ENCODE data around the gene HSBP1L1.

Gene HSBP1L1

DNA sequence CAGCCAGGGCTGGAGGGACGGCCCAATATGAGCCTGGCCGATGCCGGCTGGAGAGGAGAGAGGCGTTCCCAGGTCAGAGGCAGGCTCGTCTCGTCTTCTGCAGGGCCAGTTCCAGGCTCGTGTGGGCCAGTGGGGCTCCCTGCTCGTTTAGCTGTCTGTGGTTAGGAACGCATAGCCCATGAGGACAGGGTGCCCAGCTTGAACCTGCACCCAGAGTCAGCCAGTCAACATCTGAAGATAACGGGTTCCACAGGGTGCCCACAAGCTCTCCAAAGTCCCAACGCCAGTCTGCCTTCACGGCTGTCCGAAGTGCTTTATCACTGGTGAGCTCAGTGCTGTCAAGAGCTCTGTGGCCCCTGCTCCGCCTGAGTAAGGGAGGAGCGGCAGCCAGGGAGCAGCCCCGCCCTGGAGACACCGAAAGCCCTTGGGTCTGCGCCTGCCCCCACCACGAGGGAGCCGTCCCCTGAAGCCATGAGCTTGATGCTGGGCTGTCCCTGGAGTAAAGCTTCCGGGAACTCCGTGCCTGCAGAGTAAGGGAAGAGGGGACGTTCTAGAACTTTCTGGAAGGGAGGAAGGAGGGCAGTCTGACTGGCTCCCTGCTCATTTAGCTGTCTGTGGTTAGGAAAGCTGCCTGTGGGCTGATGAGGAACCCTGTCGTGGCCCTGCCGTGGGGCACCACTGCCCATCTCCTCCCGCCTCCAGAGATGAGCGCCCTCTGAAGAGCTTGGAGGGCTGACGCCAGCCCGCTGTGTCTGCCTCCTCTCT lies 2.7 kb upstream of the HSBP1L1 start:
- peak; percentile 89 for DNase-seq

DNA sequence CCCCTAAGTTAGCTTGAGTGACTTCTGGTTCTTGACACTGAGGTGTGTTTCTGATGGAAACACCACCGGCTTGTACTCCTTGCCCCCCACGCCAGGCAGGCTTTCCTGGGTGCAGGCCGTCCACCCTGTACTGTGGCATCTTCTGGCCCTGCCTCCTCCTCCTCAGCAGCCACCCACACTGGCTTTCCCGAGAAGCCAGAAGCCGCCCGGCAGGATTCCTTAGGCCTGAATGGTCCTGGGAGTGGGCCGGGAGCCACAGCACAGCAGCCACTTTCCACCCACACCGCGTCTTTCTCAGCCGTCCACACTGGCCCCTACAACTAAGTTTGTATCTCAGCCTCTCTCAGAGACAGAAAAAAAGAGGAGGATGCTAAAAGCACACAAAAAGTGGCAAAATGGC lies 2.1 kb upstream of the HSBP1L1 start:
- DNase-seq, result no peak

DNA sequence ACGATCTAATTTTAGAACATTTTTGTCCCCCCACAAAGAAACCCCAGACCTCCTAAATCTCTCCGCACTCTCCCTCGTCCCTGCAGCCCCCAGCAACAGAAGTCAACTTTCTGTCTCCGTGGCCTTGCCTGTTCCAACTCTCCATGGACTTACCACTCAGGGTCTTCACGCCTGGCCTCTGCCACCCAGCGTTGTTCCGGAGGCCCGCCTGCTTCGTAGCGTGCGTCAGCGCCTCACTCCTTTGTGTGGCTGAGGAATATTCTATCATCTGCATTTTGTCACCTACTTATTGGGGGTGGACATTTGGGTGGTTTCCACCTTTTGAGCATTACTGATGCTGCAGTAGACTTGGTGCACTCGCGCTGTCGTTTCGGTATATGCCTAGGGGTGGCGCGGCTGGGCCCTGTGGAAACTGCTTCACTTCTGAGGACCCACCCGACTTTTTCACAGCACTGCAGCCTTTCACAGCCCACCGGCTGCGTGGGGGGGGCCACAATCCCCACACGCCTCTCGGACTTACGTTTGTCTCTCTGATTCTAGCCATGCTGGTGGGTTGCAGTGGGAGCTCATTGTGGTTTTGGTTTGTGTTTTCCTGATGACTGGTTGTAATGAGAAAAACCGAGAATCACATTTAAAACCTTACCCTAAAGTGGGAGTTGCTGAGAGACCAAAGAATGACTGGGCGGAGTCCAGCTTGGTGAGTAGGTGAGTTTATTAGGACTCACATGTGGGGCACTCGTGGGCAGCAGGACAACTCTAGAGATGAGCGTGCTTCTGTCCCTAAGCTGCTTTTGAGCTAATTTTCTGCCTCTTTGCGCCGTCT lies 1.4 kb upstream of the HSBP1L1 start:
- no peak for DNase-seq

DNA sequence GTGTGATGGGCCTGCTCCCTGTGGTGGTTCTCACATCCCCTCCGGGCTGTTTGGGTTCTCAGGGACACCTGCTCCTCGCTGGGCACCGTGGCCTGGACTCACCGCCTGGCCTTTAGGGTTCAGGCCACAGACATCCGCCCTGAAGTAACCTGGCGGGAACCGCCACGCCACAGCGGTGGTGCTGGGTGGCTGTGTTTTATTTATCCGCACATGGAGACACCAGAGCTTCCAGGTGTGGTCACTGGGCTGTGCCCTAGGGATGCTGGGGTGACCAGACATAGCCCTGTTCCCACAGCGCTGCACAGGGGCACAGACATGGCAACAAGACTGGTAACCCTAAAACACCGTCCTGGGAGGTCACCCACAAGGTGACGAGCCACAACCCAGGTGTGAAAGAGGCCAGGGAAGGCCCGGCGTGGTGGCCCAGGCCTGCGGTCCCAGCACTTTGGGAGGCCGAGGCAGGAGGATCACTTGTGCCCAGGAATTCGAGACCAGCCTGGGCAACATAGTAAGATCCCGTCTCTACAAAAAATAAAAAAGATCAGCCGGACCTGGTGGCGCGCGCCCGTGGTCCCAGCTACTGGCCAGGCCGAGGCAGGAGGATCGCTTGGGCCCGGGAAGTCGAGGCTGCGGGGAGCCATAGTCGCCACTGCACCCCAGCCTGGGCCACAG lies 649 bp upstream of the HSBP1L1 start:
- no peak for DNase-seq

DNA sequence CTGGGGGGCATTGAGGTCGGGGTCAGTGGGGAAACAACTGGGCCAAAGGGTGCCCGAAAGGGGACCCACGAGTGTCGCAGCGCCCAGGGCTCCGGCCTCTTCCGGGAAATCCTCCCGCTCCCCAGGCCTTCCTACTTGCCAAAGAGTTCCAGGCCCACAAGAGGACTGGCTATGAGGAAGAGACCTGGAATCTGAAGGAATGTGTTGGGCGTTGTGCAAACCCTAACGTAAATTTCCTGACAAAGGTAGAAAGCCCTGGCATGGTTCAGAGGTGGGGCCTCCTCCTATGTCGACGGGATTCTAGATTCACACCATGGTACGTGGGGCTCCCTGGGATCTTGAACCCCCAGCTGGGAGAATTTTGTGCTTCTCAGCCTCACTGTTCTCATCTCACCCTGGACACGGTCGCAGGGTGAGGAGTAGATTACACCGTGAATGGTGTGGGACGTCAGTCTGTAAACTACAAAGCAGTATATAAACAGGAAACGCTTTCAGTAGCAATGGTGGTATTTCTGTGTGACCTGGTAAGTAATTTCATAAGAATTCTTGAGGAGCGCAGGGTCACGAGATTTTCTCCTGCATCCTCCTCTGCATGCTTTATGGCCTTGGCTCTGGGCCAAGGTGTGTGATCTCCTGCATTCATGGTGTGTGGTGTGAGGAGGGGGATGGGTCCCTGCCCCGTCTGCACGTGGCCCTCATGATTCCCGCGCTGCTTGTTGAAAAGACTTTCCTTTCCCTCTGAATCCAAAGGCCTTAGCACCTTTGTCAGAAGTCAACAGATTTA lies 868 bp downstream of the HSBP1L1 start:
- peak; percentile 71 for DNase-seq

DNA sequence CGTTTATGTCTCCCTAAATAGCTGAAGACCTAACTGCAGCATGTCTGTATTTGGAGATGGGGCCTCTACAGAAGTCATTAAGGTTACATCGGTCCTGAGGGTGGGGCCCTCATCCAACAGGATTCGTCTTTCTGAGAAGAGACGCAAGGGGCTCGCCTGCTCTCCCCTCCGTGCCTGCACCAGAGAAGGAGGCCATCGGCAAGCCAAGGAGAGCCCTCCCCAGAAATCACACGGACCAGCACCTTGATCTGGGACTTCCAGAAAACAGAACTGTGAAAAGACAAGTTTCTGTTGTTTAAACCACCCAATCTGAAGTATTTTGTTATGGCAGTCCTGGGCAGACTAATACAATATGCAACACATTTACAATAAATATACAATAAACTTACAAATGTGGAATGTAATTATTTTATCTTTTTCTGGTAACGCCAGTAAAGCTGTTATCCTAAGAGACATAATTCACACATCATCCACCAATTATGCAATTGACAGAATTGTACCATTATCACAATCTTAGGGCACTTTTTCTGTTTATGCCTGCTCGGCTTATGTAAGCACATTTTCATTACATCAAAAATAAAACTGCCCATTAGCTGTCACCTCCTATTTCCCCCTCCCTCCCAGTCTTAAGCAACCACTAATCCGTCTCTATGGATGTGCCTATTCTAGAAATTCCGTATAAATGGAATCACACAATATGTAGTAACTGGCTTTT lies 6.1 kb downstream of the HSBP1L1 start:
- no peak for DNase-seq

GRCh38 chr18:79971211-79971952 lies 6.9 kb downstream of the HSBP1L1 start:
- DNase-seq, result no peak

DNA sequence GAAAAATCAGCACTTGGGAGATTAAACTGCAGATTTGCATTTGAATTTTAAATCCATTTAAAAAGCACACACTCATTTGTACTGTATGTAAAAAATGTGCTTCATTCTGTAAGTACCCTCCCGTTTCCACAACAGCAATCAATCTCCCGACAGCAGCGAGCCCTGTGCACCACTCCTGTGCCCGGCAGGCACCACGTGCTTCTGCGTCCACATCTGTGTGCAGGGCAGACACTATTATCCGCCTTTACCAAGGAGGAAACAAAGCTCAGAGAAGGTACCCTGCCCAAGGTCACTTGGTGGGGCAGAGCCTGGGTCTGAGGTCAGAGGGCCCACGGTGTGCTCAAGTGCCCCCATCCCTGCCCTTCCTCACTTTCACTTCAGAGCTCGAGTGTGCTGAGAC lies 7.5 kb downstream of the HSBP1L1 start:
- DNase-seq, result no peak

GRCh38 chr18:79972720-79973119 lies 8.3 kb downstream of the HSBP1L1 start:
- no peak for DNase-seq

DNA sequence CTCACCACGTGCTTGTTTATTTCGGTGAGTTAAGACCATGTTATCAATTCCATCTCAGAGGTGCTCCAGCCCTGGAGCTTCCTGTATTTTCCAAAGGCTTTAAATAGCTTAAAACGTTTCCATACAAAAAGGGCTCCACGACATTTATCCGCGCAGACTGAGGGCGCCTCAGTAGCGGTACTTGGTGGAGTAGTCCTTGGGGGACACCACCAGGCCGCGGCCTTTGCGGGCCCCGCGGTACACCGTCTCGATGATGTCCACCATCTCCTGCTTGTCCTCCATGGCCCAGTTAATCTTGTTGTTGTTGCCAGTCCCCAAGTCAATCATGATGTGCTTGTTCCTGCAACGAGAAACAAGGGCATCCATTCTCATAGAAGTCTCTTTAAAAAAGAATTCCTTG lies 9.1 kb downstream of the HSBP1L1 start:
- DNase-seq, result no peak

- peak; percentile 47 for DNase-seq
These were observed 9.7 kb downstream of the HSBP1L1 start for GRCh38 chr18:79974025-79974654.

DNA sequence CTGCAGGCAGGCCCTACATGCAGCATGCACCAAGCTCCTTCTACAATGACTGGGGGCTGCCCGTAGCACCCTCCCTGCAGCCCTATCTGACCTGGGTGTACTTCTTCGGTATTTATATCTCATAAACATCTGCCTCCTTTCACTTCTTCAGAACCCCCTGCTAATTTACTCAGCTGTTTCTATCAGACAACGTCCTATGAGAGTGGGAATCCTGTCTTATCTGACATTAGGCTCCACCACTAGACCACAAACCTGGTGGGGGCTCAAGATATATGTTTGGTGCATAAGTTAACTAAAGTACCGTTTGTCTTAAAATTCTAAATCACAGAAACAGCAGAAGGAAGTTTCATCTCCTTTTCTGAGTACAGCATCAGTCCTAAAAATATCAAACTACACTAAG lies 10.6 kb downstream of the HSBP1L1 start:
- DNase-seq, result peak; percentile 97

GRCh38 chr18:79975985-79976680 lies 11.7 kb downstream of the HSBP1L1 start:
- DNase-seq, result peak; percentile 79

DNA sequence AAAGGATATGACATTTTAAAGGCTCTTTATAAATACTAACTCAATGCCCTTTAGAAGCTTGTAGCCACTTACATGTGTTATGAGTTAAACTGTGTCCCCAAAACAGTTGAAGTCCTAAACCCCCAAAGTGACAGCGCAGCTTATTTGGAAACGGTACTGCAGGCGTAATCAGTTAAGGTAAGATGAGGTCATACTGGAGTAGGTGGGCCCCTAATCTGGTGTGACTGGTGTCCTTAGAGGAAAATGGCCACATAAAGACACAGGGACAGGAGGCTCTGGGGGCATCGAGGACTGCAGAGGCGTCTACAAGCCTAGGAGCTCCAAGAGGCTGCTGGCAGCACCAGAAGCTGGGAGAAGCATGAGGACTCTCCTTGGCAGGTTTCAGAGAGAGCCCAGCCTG lies 15.4 kb downstream of the HSBP1L1 start:
- DNase-seq, result no peak

DNA sequence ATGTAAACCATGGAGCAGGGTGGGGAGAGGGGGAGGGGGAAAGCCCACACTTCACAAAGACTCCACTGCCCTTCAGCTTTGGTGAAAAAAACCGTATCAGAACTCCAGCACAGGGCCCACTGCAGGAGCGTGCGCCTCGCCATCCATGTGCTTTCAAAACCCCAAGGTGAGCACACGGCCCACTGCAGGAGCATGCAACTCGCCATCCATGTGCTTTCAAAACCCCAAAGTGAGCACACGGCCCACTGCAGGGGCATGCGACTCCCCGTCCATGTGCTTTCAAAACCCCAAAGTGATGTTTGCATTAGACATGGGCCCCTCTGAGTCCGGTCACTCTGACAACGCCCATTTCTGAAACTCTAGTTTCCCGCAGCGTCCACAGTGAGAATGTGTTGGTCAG lies 16.1 kb downstream of the HSBP1L1 start:
- no peak for DNase-seq

DNA sequence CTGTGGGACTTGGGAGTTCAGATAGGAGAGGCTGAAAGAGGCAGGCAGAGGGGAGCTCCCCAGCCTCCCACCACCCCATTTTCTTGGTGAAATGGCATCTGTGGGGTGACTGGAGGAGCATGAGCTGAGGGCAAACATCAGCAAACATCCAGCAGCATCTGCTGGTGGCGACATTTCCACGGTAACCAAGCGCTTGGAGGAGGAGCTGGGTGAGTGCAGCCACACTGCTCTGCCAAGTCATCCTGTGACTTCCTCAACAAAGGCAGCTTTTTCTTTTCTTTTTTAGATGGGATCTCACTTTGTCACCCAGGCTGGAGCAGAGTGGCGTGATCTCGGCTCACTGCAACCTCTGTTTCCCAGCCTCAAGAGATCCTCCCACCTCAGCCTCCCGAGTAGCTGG lies 18.3 kb downstream of the HSBP1L1 start:
- peak; percentile 65 for DNase-seq

- no peak for DNase-seq
These were observed 18.8 kb downstream of the HSBP1L1 start for GRCh38 chr18:79983253-79983652.

DNA sequence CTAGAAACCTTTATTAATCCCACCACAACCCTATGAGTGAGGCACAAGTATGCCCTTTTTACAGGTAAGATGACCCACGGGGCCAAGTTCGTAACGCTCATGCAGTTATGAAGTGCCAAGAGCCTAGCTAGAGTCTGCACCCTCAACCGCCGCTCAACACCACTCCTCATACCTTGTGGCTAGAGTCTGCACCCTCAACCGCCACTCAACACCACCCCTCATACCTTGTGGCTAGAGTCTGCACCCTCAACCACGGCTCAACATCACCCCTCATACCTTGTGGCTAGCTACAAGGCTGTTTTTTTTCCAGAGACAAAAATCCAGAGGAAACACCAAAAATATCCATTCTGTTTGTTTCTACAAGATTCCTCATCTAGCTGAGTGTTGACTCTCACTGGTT lies 19.4 kb downstream of the HSBP1L1 start:
- DNase-seq, result no peak

DNA sequence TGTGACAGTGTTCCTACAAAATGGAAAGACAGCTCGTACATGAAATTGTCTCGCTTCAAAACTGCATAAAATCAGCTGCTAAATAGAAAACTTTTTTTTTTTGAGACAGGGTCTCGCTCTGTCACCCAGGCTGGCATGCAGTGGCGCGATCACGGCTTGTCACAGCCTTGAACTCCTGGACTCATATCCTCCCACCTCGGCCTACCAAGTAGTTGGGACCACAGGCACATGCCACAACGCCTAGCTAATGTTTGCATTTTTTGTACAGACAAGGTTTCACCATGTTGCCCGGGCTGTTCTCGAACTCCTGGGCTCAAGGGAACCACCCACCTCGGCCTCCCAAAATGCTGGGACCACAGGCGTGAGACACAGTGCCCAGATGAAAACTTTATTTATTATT lies 20.7 kb downstream of the HSBP1L1 start:
- DNase-seq, result no peak

GRCh38 chr18:79986726-79987125 lies 22.3 kb downstream of the HSBP1L1 start:
- DNase-seq, result no peak

All from hematopoietic multipotent progenitor cell treated with erythropoietin and hydrocortisone succinate and interleukin-3 and kit ligand, for 8 days (in vitro differentiated cells).